A673 (cell line): ENCODE results near the gene MAL. TPM values are rescaled to one million over a fixed set of nuclear protein-coding genes. Genes with fewer than 3 reads are reported as not detected.

Experiments
- BruUV-seq: library from RNA; stranded (reverse); fragments of 400-500 nt; replicated peaks from 2 replicates; lab custom pipeline; 2021; lab: Mats Ljungman, UMichigan
- CTCF ChIA-PET: fragments of 300-600 bp; sonication (Branson Sonifier 250); formaldehyde crosslinking; loops from one replicate; lab custom pipeline; 2022; ENCODE audit warnings: antibody characterized with exemption; lab: Charles Lee
- POLR2A ChIA-PET: fragments of 300-600 bp; sonication (Branson Sonifier 250); formaldehyde crosslinking; loops from one replicate; lab custom pipeline; 2022; ENCODE audit warnings: antibody characterized with exemption; ENCODE audit not compliant: low non-redundant PET; lab: Charles Lee
- DNase-seq: peaks from one replicate; pipeline ENCODE4 v3.0.0-alpha.2; 2015; ENCODE audit warnings: low spot score
- H3K27ac ChIP-seq: fragments of 200-600 bp; sonication (generic); 2 replicates; pipeline ENCODE4 v1.5.1; 2016; ENCODE audit warnings: mixed run types, low read depth, mild to moderate bottlenecking, mixed read lengths, antibody characterized with exemption, low read length; ENCODE audit not compliant: poor library complexity, severe bottlenecking
- H3K27me3 ChIP-seq: fragments of 200-600 bp; sonication (generic); replicated peaks from 2 replicates; pipeline ENCODE4 v1.6.1; 2017; ENCODE audit warnings: mixed run types, low read depth, mild to moderate bottlenecking, mixed read lengths, antibody characterized with exemption, low read length; ENCODE audit not compliant: insufficient read depth, poor library complexity
- H3K36me3 ChIP-seq: fragments of 200-600 bp; sonication (generic); 2 replicates; pipeline ENCODE4 v1.6.1; 2016; ENCODE audit warnings: mixed run types, mild to moderate bottlenecking, mixed read lengths, antibody characterized with exemption, low read length; ENCODE audit not compliant: insufficient read depth, poor library complexity, severe bottlenecking
- H3K4me1 ChIP-seq: fragments of 200-600 bp; sonication (generic); 2 replicates; pipeline ENCODE4 v1.6.1; 2017; ENCODE audit warnings: mixed run types, mild to moderate bottlenecking, mixed read lengths, antibody characterized with exemption, low read length; ENCODE audit not compliant: insufficient read depth, poor library complexity, severe bottlenecking
- H3K4me3 ChIP-seq: fragments of 200-600 bp; sonication (generic); 2 replicates; pipeline ENCODE4 v1.5.1; 2016; ENCODE audit warnings: low read depth, mixed run types, mild to moderate bottlenecking, mixed read lengths, low read length; ENCODE audit not compliant: poor library complexity, severe bottlenecking
- H3K9me3 ChIP-seq: fragments of 200-600 bp; sonication (generic); 2 replicates; pipeline ENCODE4 v1.6.1; 2016; ENCODE audit warnings: mixed run types, low read depth, mild to moderate bottlenecking, mixed read lengths, antibody characterized with exemption, low read length; ENCODE audit not compliant: poor library complexity, severe bottlenecking
- CTCF ChIP-seq: fragments of 300-800, 200-600 bp; sonication (generic); conservative IDR thresholded peaks from 2 replicates; pipeline ENCODE4 v1.5.1; 2017; ENCODE audit warnings: low read depth, mild to moderate bottlenecking, antibody characterized with exemption, low read length, moderate library complexity, mixed read lengths
- EZH2 ChIP-seq: fragments of 200-600 bp; sonication (generic); IDR thresholded peaks from 2 replicates; pipeline ENCODE4 v1.6.1; 2017; ENCODE audit warnings: borderline replicate concordance, low read depth, mild to moderate bottlenecking, mixed read lengths, antibody characterized with exemption, low read length; ENCODE audit not compliant: poor library complexity, severe bottlenecking
- intact Hi-C: fragments of 100-400 bp; cut with micrococcal nuclease; formaldehyde crosslinking; loops from one replicate; pipeline ENCODE4 v1.10.0; 2022; ENCODE audit not compliant: unreplicated experiment
- total RNA-seq: library from RNA; stranded (reverse); gene quantifications from 2 replicates; pipeline ENCODE4 v1.2.3, GENCODE V29; 2021

The MAL gene
- total RNA-seq, 1 experiment from 2014 or later, result not detected

GRCh38 chr2:95014126-95014708, 11.3 kb upstream of the MAL start:
- BruUV-seq, result no TSS peak
- intact Hi-C loops, result no loop called here
- TF ChIP-seq CTCF (no peak), EZH2 (no peak)
- ChIA-PET CTCF (interaction anchor here (2.0 kb wide), 1 partner anchor 9 kb away, joined by 7 read pairs; no protein-coding TSS in a partner anchor), POLR2A (no interaction called here)
- Histone ChIP-seq H3K27me3 (no peaks in the 10 kb centered on the region), H3K36me3 (no peaks in the 10 kb centered on the region), H3K4me1 (no peaks in the 10 kb centered on the region), H3K9me3 (no peaks in the 10 kb centered on the region), H3K4me3 (no peak overlapping the region), H3K27ac (no peak overlapping the region)
- no peak for DNase-seq

DNA sequence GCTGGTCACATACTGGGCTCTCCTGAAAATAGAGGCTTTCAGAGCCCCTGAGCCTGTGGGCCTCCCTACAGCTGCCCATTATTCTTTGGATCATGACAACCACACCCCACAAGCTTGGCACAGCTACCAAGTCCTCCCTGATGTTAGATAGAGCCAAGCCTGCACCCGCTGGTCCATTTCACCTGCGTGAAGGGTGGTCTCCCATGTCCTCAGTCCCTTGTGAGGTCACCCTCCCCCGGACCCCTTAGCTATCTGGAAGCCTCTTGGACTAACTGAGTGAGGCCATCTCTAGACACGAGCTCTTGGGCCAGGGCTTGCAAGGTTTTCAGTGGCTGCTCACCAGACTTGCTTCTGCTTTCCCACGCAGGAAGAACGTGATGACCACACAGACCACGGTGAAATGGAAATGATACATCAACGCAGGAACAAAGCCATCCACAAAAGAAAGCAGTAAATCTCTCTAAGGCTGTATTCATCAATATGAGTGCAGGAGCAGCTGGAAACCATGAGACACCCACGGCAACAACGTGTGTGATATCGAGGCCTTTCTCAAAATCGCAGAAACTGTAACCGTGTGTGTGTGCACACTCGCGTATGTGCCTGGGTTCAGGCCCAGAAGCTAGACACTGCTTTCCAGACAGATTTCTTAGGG, 10.1 kb upstream of the MAL start:
- intact Hi-C loops, result no loop called here
- H3K4me3 ChIP-seq, result no peak overlapping the region
- BruUV-seq, result no TSS peak
- no peaks in the 10 kb centered on the region for H3K36me3 ChIP-seq
- H3K27ac ChIP-seq, result no peak overlapping the region
- no peak for TF ChIP-seq EZH2
- TF ChIP-seq CTCF, result no peak
- ChIA-PET POLR2A (no interaction called here), CTCF (no interaction called here)
- DNase-seq, result no peak
- no peaks in the 10 kb centered on the region for H3K27me3 ChIP-seq
- no peaks in the 10 kb centered on the region for H3K9me3 ChIP-seq
- H3K4me1 ChIP-seq, result no peaks in the 10 kb centered on the region

- intact Hi-C loops, result no loop called here
- POLR2A ChIA-PET, result no interaction called here
- Histone ChIP-seq H3K27me3 (no peaks in the 10 kb centered on the region), H3K9me3 (no peaks in the 10 kb centered on the region), H3K4me1 (no peaks in the 10 kb centered on the region), H3K4me3 (no peak overlapping the region), H3K27ac (no peak overlapping the region), H3K36me3 (no peaks in the 10 kb centered on the region)
- CTCF ChIA-PET, result no interaction called here
- no TSS peak for BruUV-seq
- DNase-seq, result no peak
- TF ChIP-seq CTCF (no peak), EZH2 (no peak)
Observed at GRCh38 chr2:95016616-95017015, 8.9 kb upstream of the MAL start.
